GM18502 (cell line): ENCODE data around the gene IRF2BP2.
"Not testable (repeated sequence)": the region's sequence is repeated elsewhere in the genome, so short reads cannot be mapped to it uniquely, and the experiment has no call there.

Experiments
- ATAC-seq: cut with Tn5 transposase; IDR thresholded peaks from one replicate; pipeline ENCODE4 v1.9.1; 2021; ENCODE audit warnings: mild to moderate bottlenecking; ENCODE audit not compliant: unreplicated experiment, poor library complexity

Gene IRF2BP2

DNA sequence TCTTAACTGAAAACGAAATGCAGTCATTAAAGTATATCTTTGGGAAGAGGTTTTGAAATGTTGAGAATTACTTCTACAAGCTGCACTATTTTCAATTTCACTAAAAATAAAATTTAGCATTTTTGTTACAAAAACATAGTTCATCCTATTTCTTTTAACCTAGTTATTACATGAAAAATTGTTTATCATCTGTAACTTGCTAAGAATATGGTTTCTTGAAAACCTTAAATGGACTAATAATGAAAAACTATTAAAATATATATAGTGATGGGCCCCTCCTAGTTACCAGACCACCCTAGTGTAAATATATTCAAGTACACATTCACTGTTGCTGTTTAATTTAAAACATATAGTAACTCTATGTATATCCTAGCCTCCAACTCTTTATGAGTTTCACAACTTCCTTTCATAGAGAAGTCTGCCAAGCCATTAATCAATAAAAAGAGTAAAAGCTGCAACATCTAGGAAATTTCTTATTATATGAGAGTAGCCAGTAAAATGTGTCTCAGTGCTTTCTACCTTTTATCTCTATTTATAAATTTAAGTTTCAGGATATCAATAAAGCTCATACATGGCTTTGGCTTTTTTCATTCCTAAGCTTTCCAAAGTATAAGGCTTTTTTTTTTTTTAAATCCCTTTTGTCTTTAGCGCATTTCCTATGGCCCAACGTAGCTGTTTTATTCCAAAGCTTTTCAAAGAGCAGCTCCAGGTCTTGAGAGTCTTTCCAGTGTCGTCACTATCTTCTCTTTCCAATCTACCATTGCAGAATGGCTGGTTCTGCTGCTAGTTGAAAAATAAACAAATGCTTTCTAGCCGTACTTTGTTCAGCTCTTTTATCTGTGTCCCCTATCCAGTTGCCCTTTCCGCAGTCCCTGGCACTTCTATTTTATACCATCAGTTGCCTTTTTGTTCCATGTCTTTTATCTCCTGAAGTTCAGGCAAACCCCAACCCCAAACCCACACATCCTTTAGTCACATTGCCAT lies 6.5 kb downstream of the IRF2BP2 start:
- ATAC-seq: no peak

DNA sequence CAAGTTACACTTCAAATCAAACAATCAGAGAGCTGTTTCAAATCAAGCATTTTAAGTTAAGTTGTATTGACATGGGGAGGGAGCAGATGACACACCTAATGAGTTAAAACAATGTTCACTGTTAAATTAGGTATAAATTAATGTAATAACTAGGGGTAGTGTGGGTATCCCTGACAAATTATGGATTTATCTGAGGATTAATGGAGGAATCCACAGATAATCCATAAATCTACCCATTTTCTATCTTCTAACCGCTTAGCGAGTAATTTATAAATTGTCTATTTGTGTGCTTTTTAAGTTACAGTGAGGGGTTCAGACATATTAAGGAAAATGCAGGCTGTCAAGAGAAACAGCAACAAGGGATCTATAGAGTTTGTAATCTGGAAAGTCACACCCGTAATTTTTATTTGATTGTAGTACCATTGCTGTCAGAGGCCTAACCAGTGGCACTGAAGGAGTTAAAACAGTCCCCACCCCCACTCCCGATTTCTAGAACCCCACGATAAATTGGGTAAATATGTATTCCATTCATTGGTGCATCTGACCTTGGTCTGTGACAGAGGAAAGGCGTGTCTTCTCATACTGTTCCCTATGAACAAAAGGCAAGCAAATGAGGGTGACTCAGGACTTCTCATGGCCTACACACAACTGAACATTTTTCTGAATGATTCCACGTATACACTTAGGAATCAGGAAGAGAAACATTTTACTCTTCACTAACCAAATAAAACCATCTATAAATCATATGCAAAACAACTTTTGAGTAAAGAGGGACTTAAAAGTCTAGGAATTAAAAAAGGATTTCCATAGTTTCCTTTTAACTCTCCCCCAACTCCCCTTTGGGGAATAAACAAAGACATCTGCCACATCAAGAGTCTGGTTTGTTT lies 7.4 kb downstream of the IRF2BP2 start:
- ATAC-seq: no peak

DNA sequence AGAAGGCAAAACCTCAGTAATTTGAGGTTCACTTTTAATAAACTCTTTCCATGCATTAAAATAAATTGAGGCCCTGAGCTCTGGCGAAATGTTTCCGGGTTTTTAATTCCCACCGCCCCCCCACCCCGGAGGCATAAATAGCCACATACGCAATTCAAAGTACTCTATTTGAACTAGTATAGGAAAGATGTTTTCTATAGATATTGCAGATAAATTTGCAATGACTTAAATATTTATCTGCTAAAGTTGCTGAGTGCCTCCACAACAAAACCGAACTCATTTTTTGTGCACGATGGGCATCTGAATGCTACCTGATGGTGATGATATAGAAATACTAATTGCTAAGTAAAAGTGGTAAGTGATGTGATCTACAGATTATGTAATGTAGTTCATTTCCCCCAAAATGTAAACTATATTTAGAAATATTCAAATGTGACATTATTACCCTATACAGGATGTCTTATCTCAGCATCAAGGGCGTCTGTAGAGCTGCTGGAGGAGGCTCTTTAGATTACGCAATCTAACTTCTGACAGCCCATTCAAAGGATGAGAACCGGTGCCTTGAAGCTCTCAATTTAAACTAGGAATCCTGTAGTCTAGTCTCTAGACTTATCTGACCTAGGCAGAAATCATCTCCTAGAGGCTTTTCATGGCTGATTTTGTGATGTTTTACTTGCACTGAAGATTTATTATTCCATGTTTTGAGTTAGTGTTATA lies 8.5 kb downstream of the IRF2BP2 start:
- no peak for ATAC-seq

DNA sequence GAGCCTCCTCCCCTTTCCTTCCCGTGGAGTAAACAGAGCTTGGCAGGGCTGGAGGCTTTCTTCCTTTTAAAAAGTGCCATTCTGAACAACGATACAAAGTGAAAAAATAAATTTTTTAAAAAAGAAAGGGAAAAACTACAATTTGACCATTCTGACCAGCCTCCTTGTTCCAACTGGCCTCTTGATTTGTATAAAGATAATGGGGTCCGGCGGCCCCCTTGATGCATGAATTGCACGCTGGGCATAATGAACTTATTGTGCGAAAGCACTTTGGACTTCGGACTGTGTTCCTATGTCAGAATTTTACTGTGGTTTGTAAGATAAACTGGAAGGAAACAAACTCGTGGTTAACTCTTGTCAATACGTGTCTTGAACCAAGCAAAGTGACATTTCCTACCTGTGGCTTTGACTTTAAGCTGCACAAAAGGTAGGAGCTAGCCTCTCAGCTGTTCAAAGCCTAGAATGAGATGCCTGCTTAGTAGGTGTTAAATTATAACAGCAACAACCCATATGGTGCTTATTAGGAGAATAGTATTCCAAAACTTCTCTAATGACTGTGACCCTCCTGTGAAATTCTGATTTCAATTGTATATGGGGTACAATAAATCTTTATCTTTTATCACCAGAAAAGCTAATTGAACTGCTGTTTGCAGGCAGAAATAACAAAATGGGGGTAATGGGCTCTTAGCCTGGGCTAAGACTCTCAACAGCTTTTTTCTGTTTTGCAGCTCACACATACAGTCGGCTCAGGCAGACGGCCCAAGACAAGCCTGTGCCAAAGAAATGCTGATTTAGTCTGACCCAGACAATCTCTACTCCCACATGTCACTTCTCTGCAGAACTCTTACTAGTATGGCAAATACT lies 9.3 kb downstream of the IRF2BP2 start:
- ATAC-seq: no peak

DNA sequence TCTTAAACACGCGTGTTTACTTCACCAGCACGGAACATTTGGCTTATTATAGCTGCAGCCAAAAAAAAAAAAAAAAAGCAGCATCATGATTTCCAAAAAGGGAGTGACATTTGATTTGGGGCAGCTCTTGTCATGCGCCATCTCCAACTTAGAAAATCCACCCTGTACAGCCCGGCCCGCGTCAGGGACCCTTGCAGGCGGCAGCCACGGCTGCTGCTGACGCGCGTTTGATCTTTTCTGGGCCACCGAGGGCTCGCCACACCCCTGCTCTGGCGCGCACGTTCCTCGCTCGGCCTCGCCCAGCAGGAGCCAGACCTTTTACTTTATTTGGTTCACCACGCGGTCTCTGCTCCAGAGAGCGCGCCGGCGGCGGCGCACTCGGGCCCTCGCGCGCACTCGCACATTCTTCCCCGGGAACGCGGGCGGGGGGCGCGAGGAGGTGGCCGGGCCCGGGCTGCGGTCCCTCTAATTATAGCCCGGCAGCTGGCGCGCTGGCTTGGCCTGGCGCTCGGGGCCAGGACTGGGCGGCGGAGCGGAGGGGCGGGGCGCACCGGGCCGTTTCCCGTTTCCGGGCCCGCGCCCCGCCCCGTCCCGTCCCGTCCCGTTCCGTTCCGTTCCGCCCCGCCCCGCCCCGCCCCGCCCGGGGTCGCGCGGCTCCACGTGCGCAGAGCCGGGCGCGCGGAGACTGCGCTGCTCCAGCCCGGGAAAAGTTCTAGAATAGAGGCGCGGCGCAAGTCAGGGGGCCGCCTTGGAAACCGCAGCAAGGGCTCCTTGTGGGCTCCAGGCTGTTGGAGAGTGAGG lies 10.2 kb downstream of the IRF2BP2 start:
- peak; percentile 71 for ATAC-seq

DNA sequence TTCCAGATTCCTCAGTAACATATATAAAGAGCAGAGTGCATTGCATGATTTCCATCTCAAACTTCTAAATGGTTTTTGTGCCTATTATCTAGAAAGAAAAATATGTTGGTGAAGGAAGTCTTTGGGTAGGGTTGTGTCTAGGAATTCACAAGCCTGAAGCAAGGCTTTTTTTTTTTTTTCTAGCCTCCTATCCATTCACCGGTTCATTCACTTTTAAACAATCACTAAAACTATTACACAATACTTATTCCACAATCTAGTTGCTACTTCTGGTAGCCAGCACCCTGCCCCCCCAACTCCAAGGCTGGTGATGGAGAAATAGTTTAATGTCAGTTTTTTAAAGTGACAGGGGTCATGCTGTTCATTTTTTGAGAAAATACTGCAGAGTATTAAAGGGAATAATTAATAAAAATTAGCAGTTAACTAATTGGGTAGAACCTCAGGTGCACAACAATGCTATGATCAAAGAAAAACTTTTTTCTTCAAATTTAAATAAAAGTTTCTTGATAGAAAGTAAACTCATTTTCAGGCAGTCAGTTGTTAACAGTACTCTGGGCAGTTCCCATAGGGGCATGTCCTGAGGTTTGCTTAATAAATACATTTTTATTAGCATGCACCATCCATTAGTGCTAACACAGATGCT lies 10.9 kb downstream of the IRF2BP2 start:
- no peak for ATAC-seq

DNA sequence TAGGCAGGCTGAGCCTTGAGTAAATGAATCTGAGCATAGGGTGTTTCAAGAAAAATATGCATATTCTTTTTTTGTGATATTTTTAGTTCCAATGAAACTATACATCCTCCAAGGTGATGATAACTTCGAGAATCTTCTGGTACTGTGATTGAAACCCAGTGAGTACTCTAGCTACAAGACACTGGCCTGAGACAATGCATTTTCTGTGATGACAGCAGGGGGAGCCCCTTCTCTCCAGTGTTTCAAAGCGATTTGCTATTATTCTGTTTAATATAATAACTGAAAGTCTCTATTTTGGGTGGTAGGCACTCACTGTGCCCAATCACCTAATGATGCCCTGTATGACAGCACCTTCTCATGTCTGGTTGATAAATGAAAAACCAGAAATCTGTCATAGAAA lies 12.1 kb downstream of the IRF2BP2 start:
- ATAC-seq: no peak

DNA sequence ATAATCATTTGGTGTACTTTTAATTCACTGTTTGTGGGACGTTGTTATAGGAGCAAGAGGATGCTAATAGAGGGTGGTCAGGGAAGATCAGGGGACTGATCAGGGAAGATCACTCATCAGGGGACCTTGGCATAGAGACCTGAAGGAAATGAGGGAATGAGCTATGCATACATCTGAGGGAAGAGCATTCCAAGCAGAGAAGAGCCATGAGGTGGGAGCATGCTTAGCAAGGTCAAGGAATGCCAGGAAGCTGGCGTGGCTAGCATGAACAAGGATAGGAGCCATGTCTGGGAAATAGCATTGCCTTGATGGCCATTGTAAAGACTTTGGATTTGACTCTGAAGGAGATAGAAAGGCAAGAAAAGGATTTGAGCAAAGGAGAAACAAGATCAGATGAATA lies 14.1 kb downstream of the IRF2BP2 start:
- ATAC-seq: no peak

DNA sequence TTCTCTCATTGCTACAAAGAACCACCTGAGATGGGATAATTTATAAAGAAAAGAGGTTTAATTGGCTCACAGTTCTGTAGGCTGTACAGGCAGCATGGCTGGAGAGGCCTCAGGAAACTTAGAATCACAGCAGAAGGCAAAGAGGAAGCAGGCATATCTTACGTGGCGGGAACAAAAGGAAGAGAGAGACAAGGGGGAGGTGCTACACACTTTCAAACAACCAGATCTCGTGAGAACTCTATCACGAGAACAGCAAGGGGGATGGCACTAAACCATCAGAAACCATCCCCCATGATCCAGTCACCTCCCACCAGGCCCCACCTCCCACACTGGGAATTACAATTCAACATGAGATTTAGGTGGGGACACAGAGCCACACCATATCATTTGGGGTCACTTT lies 15.4 kb downstream of the IRF2BP2 start:
- ATAC-seq: not testable (repeated sequence)

DNA sequence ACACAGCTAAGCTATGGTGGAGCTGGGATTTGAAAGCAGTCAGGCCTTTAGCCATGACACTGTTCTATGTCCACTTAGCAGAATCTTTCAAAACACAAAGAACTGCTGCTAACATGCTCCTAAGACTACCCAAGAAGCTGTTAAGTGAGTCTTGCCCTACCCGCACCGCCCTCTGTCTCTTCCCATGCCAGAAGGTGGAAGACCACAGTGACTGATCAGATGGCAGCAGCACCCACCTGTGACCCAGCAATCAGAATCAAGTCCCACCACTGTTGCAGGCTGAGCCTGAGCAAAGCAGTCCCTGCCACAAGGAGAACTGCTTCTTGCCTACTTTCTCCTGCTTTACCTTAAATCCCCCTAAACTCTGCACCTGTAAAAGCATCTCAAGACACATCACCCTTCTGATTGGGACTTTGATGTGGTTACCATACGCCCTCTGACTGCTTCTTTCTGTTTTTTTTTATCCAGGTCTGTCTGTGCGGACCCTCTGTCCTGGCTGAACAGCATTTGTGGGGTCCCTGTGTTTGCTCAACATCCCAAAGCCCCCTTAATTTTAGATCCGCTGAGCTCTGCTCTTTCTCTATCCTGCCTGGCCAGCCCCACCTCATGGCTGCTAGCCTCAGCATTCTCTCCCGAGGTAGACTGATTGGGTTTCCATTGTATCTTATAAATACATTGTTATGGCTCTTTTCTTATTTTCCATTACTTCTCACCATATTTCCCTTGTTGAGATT lies 16.0 kb downstream of the IRF2BP2 start:
- ATAC-seq: no peak

DNA sequence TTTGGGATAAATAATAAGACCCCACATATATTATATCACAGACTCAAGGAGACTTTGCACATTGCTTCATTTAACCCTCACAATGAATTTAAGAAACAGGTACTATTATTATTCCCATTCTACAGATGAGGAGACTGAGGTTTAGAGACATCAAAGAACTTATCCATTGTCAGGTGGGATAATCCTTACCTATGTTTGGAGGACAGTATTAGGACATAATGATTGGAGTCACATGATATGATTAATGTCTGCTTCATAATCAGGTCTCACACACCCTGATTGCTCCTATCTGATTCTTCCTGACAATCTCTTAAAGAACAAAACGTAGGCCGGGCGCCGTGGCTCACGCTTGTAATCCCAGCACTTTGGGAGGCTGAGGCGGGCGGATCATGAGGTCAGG lies 16.9 kb downstream of the IRF2BP2 start:
- no peak for ATAC-seq

DNA sequence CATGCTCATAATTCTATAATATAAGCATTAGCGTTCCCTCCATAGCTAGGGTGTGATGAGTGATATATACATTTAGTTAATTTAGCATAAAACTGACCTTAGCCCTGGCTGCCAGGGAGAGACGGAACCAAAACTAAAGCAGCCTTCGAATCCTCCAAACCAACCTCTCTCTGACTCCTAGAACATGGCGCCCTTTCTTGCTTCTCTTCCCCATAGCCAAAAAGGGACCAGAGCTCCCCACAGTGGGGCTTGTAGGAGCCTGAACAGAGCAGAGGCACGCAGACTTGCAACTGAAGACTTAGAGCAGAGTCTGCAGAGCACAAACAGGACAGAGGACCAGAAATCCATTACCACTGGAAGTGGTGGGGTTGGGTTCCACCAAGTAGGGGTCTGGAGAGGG lies 17.7 kb downstream of the IRF2BP2 start:
- no peak for ATAC-seq

DNA sequence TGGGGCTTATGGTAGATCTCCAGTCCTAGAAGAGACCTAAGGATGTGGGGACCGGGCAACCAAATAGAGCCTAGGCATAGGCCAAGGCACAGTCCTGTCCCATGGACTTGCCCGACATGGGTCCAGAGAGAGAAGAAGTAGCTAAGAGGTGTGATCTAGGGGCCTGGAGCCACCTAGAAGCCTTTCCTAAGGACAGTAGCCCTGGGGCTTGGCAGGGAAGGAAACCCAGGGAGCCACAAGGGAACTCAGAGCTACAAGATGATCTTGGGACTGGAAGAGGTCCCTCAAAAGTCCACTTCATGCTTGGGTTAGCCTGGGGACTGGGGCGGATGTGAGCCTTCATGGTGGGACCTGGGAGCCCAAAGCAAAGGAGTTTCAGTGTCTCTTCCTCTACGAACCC lies 18.8 kb downstream of the IRF2BP2 start:
- no peak for ATAC-seq

DNA sequence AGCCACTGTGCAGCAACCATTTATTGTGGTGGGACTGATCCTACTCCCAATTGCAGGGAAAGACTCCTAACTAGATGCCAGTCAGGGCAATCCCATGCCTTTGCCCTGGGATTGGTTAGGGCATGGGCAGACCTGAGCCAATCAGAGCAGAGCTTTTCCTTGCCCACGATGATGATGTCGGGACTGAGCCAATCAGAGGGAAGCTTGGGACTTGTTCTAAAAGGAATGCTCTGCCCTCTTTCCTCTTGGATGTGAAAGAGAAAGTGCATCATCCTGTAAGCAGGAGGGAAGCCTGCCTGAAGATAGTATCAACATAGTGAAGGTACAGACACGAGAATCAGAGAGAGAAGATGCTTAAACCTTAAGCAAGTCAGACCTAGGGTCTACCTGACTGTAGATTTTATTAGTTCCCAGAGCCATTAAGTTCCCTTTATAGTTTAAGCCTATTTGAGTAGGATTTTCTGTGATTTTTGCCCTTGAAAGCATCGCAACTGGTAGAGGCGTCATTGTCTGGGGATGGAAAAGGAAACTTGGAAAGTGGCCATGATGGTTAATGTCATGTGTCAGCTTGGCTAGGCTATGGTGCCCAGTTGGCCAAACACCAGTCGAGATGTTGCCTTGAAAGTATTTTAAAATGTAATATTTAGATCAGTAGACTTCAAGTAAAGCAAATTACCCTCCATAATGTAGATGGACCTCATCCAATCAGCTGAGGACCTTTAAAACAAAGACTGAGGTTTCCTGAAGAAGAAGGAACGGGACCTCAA lies 19.9 kb downstream of the IRF2BP2 start:
- no peak for ATAC-seq

DNA sequence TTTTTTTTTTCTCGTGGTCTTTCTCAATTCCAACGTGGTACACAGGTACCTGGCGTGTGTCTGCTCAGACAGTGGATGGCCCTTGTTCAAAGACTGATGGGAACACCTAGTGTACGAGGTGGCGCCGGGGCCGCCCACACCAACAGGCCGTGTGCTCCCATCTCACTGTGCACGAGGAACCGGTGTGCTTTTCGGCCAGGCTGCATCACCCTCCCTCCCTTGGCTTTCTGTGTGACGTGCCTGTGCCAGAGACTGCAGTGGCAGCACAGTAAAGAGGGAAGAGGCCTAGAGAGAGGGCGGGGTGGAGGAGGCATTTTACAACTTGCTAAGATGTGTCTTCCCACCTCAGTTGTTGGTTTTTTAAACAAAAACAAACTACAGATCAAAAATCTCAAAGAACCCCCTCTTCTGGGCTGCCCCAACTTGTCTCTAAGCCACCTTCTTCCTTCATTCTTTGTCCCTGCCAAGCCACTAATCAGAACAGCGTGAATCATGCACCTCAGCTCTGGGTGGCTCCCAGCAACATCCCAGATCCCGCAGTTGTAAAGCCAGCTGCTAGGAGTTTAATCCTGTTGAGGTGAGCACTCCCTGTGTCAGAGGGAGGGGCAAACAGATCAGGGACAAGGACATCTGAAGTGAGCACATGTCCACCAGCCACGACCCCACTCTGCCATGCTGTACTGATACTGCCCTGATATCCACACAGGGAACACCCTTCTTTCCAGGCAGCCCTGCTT lies 20.7 kb downstream of the IRF2BP2 start:
- no peak for ATAC-seq

DNA sequence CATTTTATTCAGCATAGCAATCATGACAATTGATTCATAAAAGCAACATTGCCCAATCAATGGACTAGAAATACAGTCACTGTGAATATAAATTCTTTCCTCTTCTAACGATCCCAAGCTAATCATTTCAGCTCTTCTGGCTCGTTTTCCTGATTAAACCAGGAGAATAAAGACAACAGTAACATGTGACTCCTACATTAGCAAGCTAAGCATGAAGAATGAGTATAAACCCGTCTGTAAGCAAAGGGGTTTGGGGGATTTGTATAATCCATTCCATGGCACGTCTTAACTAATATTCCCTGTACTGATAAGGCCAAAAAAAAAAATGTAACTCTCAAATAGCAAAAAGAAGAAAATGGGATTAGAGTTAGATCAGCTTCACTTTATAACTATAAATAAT lies 21.6 kb downstream of the IRF2BP2 start:
- ATAC-seq: no peak
